AG09309 (cell line): ENCODE results near the gene CLP1.

Experiments
- DNase-seq: peaks from one replicate; pipeline ENCODE4 v3.0.0-alpha.2; 2010; ENCODE audit warnings: low read depth
- H3K4me3 ChIP-seq: 2 replicates; pipeline ENCODE4 v1.5.1; 2011; ENCODE audit warnings: mild to moderate bottlenecking, low read depth, low read length, moderate library complexity; ENCODE audit not compliant: control insufficient read depth
- CTCF ChIP-seq: IDR thresholded peaks from 2 replicates; pipeline ENCODE4 v1.5.1; 2011; ENCODE audit warnings: mild to moderate bottlenecking, low read depth, low read length, inconsistent platforms; ENCODE audit not compliant: insufficient read depth, control insufficient read depth; ENCODE audit errors: missing control alignments

CLP1 gene

GRCh38 chr11:57633394-57634070 is 24.0 kb upstream of the CLP1 start:
- no peak overlapping the region for H3K4me3 ChIP-seq
- DNase-seq, result no peak
- TF ChIP-seq CTCF, result no peak

- no peak for TF ChIP-seq CTCF
- no peak for DNase-seq
- H3K4me3 ChIP-seq, result no peak overlapping the region
These were observed 23.3 kb upstream of the CLP1 start for GRCh38 chr11:57634311-57634710.

GRCh38 chr11:57635246-57635645 is 22.3 kb upstream of the CLP1 start:
- H3K4me3 ChIP-seq, result no peak overlapping the region
- TF ChIP-seq CTCF, result no peak
- DNase-seq, result no peak

- DNase-seq, result no peak
- H3K4me3 ChIP-seq, result peak overlapping the region; percentile 97
These were observed 19.9 kb upstream of the CLP1 start for GRCh38 chr11:57637626-57638004.

GRCh38 chr11:57638005-57638781 is 19.4 kb upstream of the CLP1 start:
- DNase-seq, result peak; percentile 46
- no peak for TF ChIP-seq CTCF
- peak overlapping the region; percentile 97 for H3K4me3 ChIP-seq

More at GRCh38 chr11:57637626-57638004, 19.9 kb upstream of the CLP1 start:
- no peak for TF ChIP-seq CTCF

GRCh38 chr11:57638811-57639320 is 18.7 kb upstream of the CLP1 start:
- TF ChIP-seq CTCF, result no peak
- H3K4me3 ChIP-seq, result peak overlapping the region; percentile 97
- DNase-seq, result no peak
